H9 (cell line): ENCODE results near the gene ISG20. TPM values are rescaled to one million over a fixed set of nuclear protein-coding genes. Genes with fewer than 3 reads are reported as not detected.

Experiments used
- DNase-seq: peaks from one replicate; pipeline ENCODE4 v3.0.0-alpha.2; 2017
- H2AFZ ChIP-seq: one replicate; pipeline ENCODE4 v1.6.1; 2013; ENCODE audit warnings: mild to moderate bottlenecking, low read length, control low read depth, moderate library complexity
- H2AK5ac ChIP-seq: 2 replicates; pipeline ENCODE4 v1.6.1; 2013; ENCODE audit warnings: low read length, control low read depth, mixed read lengths; ENCODE audit not compliant: insufficient read length
- H2BK120ac ChIP-seq: one replicate; pipeline ENCODE4 v1.6.1; 2013; ENCODE audit warnings: low read depth, mild to moderate bottlenecking, low read length, control low read depth, inconsistent platforms; ENCODE audit not compliant: poor library complexity, severe bottlenecking
- H2BK12ac ChIP-seq: 2 replicates; pipeline ENCODE4 v1.6.1; 2013; ENCODE audit warnings: low read length, control low read depth, mixed read lengths, low read depth; ENCODE audit not compliant: insufficient read length
- H2BK15ac ChIP-seq: 2 replicates; pipeline ENCODE4 v1.6.1; 2013; ENCODE audit warnings: low read depth, low read length, control low read depth
- H2BK20ac ChIP-seq: one replicate; pipeline ENCODE4 v1.6.1; 2013; ENCODE audit warnings: low read depth, mild to moderate bottlenecking, low read length, control low read depth, inconsistent platforms; ENCODE audit not compliant: poor library complexity, severe bottlenecking
- H2BK5ac ChIP-seq: 2 replicates; pipeline ENCODE4 v1.6.1; 2013; ENCODE audit warnings: low read length, control low read depth, mixed read lengths; ENCODE audit not compliant: insufficient read length
- H3K14ac ChIP-seq: 2 replicates; pipeline ENCODE4 v1.6.1; 2013; ENCODE audit warnings: low read length, control low read depth; ENCODE audit not compliant: insufficient read depth
- H3K18ac ChIP-seq: 2 replicates; pipeline ENCODE4 v1.6.1; 2013; ENCODE audit warnings: low read depth, mild to moderate bottlenecking, mixed read lengths, low read length, control low read depth; ENCODE audit not compliant: insufficient read length
- H3K23ac ChIP-seq: 2 replicates; pipeline ENCODE4 v1.6.1; 2013; ENCODE audit warnings: low read length, control low read depth, mixed read lengths, low read depth; ENCODE audit not compliant: insufficient read length
- H3K23me2 ChIP-seq: 2 replicates; pipeline ENCODE4 v1.6.1; 2013; ENCODE audit warnings: low read depth, mild to moderate bottlenecking, mixed read lengths, low read length, control low read depth; ENCODE audit not compliant: insufficient read length, poor library complexity, severe bottlenecking
- H3K27ac ChIP-seq: 2 replicates; pipeline ENCODE4 v1.5.1; 2013; ENCODE audit warnings: low read length, control low read depth, mixed read lengths, low read depth; ENCODE audit not compliant: insufficient read length
- H3K27me3 ChIP-seq: 2 replicates; pipeline ENCODE4 v1.6.1; 2013; ENCODE audit warnings: low read length, control low read depth, inconsistent platforms; ENCODE audit not compliant: insufficient read depth
- H3K4ac ChIP-seq: 2 replicates; pipeline ENCODE4 v1.6.1; 2013; ENCODE audit warnings: low read depth, mild to moderate bottlenecking, control low read depth, inconsistent platforms, low read length, moderate library complexity
- H3K4me1 ChIP-seq: 2 replicates; pipeline ENCODE4 v1.6.1; 2013; ENCODE audit warnings: low read length, control low read depth, inconsistent platforms; ENCODE audit not compliant: insufficient read depth
- H3K4me2 ChIP-seq: 2 replicates; pipeline ENCODE4 v1.6.1; 2013; ENCODE audit warnings: low read length, control low read depth, mixed read lengths; ENCODE audit not compliant: insufficient read length, insufficient read depth
- H3K56ac ChIP-seq: 2 replicates; pipeline ENCODE4 v1.6.1; 2013; ENCODE audit warnings: low read depth, mild to moderate bottlenecking, mixed read lengths, low read length, control low read depth; ENCODE audit not compliant: insufficient read length
- H3K79me1 ChIP-seq: 2 replicates; pipeline ENCODE4 v1.6.1; 2013; ENCODE audit warnings: low read depth, mild to moderate bottlenecking, moderate library complexity, low read length, control low read depth, inconsistent platforms; ENCODE audit not compliant: insufficient read depth, poor library complexity, severe bottlenecking
- H3K79me2 ChIP-seq: 2 replicates; pipeline ENCODE4 v1.6.1; 2013; ENCODE audit warnings: low read length, control low read depth, inconsistent platforms; ENCODE audit not compliant: insufficient read depth
- H3K9ac ChIP-seq: 2 replicates; pipeline ENCODE4 v1.6.1; 2013; ENCODE audit warnings: low read length, control low read depth, mixed read lengths; ENCODE audit not compliant: insufficient read length; ENCODE audit errors: extremely low read depth
- H3K9me3 ChIP-seq: one replicate; pipeline ENCODE4 v1.6.1; 2013; ENCODE audit warnings: low read depth, low read length, inconsistent platforms; ENCODE audit not compliant: control insufficient read depth
- H3T11ph ChIP-seq: one replicate; pipeline ENCODE4 v1.6.1; 2013; ENCODE audit warnings: mild to moderate bottlenecking, low read length, control low read depth, inconsistent platforms
- H4K20me1 ChIP-seq: one replicate; pipeline ENCODE4 v1.6.1; 2013; ENCODE audit not compliant: control insufficient read depth, insufficient read length, insufficient read depth
- H4K5ac ChIP-seq: 2 replicates; pipeline ENCODE4 v1.6.1; 2013; ENCODE audit warnings: low read depth, mild to moderate bottlenecking, mixed read lengths, low read length, control low read depth; ENCODE audit not compliant: insufficient read length
- H4K8ac ChIP-seq: replicated peaks from 2 replicates; pipeline ENCODE4 v1.6.1; 2013; ENCODE audit warnings: low read length, control low read depth, mixed read lengths, low read depth; ENCODE audit not compliant: insufficient read length
- H4K91ac ChIP-seq: 2 replicates; pipeline ENCODE4 v1.6.1; 2013; ENCODE audit warnings: low read depth, mild to moderate bottlenecking, moderate library complexity, mixed read lengths, low read length, control low read depth; ENCODE audit not compliant: insufficient read length
- H3K27ac Mint-ChIP-seq, 3 experiments: 2 replicates in 2 of 3; 3 replicates in 1 of 3; pipeline ENCODE4 v1.8.0; 2020 to 2021; ENCODE audit warnings: mixed read lengths in 3 of 3, mild to moderate bottlenecking in 1 of 3, moderate library complexity in 1 of 3
- H3K27me3 Mint-ChIP-seq: 2 replicates; pipeline ENCODE4 v1.8.0; 2021; ENCODE audit warnings: low read depth, mild to moderate bottlenecking, moderate library complexity, mixed read lengths
- H3K36me3 Mint-ChIP-seq, 3 experiments: 2 replicates in 2 of 3; 3 replicates in 1 of 3; pipeline ENCODE4 v1.8.0; 2020 to 2021; ENCODE audit warnings: low read depth in 3 of 3, mixed read lengths in 3 of 3; ENCODE audit not compliant: insufficient read depth in 1 of 3
- H3K4me1 Mint-ChIP-seq, 2 experiments: 2 replicates each; pipeline ENCODE4 v1.8.0; 2020; ENCODE audit warnings: mixed read lengths in 2 of 2
- H3K4me3 Mint-ChIP-seq, 2 experiments: 2 replicates in 1 of 2; 3 replicates in 1 of 2; pipeline ENCODE4 v1.8.0; 2020 to 2021; ENCODE audit warnings: mild to moderate bottlenecking in 2 of 2, mixed read lengths in 2 of 2, moderate library complexity in 1 of 2
- H3K9me3 Mint-ChIP-seq, 2 experiments: 2 replicates in 1 of 2; 3 replicates in 1 of 2; pipeline ENCODE4 v1.8.0; 2020; ENCODE audit warnings: mild to moderate bottlenecking in 2 of 2, mixed read lengths in 2 of 2, moderate library complexity in 1 of 2
- CTCF ChIP-seq: fragments of 200-600 bp; sonication (generic); conservative IDR thresholded peaks from 3 replicates; pipeline ENCODE4 v1.8.0; 2021; ENCODE audit warnings: antibody characterized with exemption, mild to moderate bottlenecking
- WGBS: extraction: QIAGEN DNeasy Blood & Tissue Kit; methylation state at CpG from one replicate; pipeline ENCODE4 v1.1.7; 2013; ENCODE audit warnings: missing lambda C conversion rate, low lambda C conversion rate, mixed read lengths; ENCODE audit not compliant: insufficient read length; ENCODE audit errors: extremely low coverage; 5-methylcytosine and 5-hydroxymethylcytosine counted together
- microRNA-seq: library from miRNA; unstranded; fragments of <30 nt; microRNA quantifications from one replicate; pipeline ENCODE4, GENCODE V29; 2020; ENCODE audit warnings: borderline microRNAs expressed
- total RNA-seq: library from RNA; stranded (reverse); gene quantifications from 2 replicates; pipeline ENCODE4 v1.2.1, GENCODE V29; 2021

ISG20 gene
- total RNA-seq, 1 experiment from 2014 or later, result 7.4 TPM

GRCh38 chr15:88705769-88706165, 67.0 kb downstream of the ISG20 start:
- WGBS, result no CpG with 5 or more reads among the region's 11 CpGs
- Mint-ChIP-seq H3K9me3 (no peaks in the 10 kb centered on the region), H3K27me3 (peaks cover 78% of the 10 kb centered on the region), H3K36me3 (no peaks in the 10 kb centered on the region), H3K27ac (no peak overlapping the region), H3K4me3 (peak overlapping the region; percentile 56 to 75), H3K4me1 (peaks cover 8 to 9% of the 10 kb centered on the region in 2 experiments)
- Histone ChIP-seq H3K4me2 (peak overlapping the region; percentile 32), H3K4ac (no peak overlapping the region), H2BK15ac (no peak overlapping the region), H3K79me2 (no peaks in the 10 kb centered on the region), H2BK120ac (no peak overlapping the region), H3K56ac (no peak overlapping the region), H3K27me3 (peaks cover 3% of the 10 kb centered on the region; the same call in 1 of the 2 replicates), H3K9ac (no peak overlapping the region), H3K23ac (no peak overlapping the region), H3K79me1 (no peaks in the 10 kb centered on the region), H2BK5ac (no peak overlapping the region), H4K5ac (no peak overlapping the region), H3K23me2 (peaks cover 5% of the 10 kb centered on the region), H2BK12ac (no peak overlapping the region), H3K27ac (no peak overlapping the region), H3K9me3 (no peaks in the 10 kb centered on the region), H3T11ph (no peak overlapping the region), H3K14ac (no peak overlapping the region), H3K4me1 (no peaks in the 10 kb centered on the region), H2AK5ac (no peak overlapping the region), H3K18ac (no peak overlapping the region), H4K20me1 (no peaks in the 10 kb centered on the region), H4K91ac (no peak overlapping the region), H2AFZ (no peak overlapping the region), H2BK20ac (no peak overlapping the region), H4K8ac (no peak overlapping the region)
- no peak for DNase-seq
- no peak for TF ChIP-seq CTCF

Small RNAs within 50 kb of the gene (microRNA-seq; reads per million reads assigned to microRNA genes)
- gene MIR1179, result 0.35 reads per million
- gene MIR3529, result not detected
- not detected for gene MIR7-2

Other genes starting within 250 kb of the ISG20 start
- 27.4 and 29.3 TPM in 2 replicates for gene MRPL46, start 171.6 kb upstream of the ISG20 start, total RNA-seq
- gene MRPS11, start 171.3 kb upstream of the ISG20 start, total RNA-seq, result 51.0 and 54.5 TPM in 2 replicates
- gene DET1, start 92.3 kb upstream of the ISG20 start, total RNA-seq, result 6.3 and 6.6 TPM in 2 replicates
- 132 and 136 TPM in 2 replicates for gene AEN, start 17.7 kb upstream of the ISG20 start, total RNA-seq
- gene ACAN, start 164.4 kb downstream of the ISG20 start, total RNA-seq, result 0.50 and 0.53 TPM in 2 replicates